Activated T-cell treated with anti-CD3 and anti-CD28 coated beads for 48 hours (primary cell): ENCODE measurements around the gene TRPC4AP.

ENCODE experiments used
- DNase-seq: peaks from one replicate; pipeline ENCODE4 v3.0.0-alpha.2; 2020; ENCODE audit warnings: low read depth

TRPC4AP gene

DNA sequence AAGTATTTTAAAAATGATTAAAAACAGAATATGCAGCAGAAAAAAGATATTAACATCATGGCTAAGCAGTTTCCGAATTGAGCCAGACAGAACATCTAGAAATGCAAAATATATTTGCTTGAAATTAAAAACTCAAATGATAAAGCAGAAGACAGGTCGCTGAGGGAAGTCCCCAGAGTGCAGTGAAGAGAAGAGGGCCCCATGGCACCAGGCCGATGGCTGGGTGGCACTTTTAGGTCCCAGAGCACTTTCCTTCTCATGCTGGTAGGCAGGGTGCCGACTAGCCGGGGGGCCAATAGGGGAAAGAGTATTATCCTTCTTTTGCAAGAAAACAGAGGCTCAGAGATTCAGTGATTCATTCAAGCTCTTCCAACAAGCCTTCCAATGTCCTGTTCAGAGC lies 78.1 kb downstream of the TRPC4AP start:
- DNase-seq: no peak

DNA sequence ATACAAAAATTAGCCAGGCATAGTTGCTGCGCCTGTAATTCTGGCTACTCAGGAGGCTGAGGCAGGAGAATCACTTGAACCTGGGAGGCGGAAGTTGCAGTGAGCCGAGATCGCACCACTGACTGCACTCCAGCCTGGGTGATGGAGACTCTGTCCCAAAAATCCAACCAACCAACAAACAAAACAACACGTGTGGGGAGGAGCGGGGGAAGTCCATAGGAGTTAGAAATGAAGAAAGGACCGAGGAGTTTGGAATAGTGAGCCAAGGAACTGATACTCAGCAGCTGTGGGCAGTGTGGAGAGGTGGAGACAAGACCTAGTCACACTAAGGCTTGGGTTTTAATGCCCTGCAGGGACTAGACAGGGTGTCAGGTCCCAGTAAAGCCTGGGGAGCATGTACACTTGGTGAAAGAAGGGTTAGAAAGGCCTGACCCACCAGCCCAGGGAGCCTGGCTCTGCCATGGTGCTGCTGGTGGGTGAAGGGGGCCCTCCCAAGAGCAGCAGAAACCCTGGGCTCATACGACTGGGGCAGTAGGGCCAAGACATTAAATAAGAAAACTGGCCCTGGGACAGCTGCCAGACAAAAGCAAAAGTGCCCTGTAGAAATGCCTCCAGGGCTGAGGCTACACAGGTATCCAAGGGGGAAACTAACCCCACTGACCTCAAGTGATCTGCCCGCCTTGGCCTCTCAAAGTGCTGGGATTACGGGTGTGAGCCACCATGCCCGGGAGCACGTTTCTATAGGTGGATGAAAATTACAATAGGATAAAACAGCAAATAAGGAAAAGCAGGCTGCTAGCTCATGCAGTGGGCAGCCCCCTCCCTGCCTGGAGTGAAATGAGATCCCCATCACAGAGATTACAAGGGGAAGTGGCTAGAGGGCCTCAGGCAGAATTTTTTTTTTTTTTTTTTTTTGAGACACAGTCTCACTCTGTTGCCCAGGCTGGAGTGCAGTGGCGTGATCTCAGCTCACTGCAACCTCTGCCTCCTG lies 78.9 kb downstream of the TRPC4AP start:
- no peak for DNase-seq

DNA sequence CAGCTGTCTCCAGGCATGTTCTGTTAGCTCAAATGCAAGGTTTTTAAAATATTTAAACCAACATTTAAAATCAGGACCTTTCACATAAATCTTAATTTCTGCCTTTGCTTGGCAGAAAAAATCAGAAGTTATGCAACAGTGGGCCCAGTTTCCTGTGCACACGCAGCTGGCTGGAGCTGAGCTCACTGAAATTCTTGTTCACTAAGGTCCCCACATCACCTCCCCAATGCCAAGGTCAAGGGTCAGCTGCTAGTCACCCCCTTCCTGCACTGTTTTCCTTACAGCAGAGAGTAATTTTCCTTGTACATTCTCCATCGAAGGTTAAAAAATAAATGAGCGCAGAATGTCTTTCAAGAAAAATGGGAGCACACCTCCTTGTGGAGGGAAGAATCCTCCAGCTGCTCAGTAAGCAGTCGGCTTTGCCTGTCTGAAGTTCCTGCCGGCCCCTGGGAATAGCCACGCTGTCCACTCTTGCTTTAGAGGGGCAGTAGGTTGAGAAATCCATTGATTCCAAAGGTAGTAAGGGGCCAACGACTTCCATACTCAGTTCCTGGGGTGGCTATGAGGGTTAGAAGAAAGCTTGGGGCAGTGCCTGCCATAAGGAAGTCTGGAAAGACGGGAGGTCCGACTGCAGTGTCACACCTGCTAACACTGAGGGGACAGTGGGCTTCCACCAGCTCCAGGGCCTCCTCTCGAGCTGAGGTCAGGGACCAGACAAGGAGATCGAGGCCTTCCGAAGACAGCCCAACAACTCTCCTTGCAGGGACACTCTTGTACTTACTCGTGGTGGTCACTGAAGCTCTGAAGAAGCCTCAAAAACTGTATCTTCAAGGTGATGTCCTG lies 80.2 kb downstream of the TRPC4AP start:
- DNase-seq: no peak

DNA sequence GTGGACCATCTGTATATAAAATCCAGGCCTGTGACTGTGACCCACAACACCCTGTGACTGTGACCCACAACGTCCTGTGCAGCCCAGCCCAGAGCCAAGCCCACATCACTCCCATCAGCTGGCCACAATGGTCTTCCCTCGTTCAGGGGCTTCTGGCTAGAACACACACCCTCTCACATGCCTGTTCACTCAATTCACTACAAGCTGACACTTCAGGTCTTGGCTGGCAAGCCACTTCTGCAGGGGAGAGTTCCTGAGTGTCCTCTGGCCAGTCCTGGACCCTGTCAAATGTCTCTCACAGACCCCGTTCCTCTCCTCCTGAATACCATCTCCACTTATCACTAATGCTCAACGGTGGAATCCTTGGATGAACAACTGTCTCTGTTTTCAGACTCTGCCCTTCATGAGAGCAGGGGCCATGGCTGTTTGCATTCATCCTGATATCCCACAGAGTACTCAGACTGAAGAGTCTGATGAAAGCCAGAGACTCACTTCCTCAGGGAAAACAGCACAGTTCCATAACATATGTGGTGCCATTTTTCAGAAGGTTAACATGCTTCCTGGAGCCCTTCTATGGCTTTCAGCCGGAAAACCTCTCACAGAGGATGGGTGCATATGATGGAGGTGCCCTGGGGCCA lies 80.9 kb downstream of the TRPC4AP start:
- DNase-seq: no peak

DNA sequence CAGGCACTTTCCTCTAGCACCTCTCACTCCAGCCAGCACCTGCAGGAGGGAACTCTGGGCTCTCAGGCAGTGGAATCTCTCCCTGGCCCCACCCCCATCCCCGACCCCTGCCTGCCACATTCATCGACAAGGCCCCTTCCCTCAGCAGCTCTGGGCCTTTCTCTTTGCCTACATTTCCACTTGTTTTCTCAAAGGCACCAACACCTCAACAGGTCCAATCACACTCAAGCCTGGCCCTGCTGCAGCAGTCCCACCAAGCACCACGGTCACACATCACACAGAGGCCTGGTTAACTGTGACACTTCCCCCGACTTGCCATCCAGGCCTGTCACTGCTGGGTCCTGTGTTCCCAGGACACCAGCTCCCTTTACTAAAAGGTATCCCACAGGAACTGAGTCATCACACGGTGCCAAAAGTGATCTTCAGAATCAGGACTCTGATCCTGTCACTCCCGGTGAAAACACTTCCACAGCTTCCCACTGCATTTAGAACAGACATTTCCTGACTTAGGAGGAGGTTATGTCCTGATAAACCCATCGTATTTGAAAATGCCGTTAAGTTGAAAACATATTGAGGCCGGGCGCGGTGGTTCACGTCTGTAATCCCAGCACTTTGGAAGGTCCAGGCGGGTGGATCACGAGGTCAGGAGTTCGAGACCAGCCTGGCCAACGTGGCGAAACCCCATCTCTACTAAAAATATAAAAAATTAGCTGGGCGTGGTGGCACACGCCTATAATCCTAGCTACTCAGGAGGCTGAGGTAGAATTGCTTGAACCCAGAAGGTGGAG lies 82.0 kb downstream of the TRPC4AP start:
- no peak for DNase-seq

DNA sequence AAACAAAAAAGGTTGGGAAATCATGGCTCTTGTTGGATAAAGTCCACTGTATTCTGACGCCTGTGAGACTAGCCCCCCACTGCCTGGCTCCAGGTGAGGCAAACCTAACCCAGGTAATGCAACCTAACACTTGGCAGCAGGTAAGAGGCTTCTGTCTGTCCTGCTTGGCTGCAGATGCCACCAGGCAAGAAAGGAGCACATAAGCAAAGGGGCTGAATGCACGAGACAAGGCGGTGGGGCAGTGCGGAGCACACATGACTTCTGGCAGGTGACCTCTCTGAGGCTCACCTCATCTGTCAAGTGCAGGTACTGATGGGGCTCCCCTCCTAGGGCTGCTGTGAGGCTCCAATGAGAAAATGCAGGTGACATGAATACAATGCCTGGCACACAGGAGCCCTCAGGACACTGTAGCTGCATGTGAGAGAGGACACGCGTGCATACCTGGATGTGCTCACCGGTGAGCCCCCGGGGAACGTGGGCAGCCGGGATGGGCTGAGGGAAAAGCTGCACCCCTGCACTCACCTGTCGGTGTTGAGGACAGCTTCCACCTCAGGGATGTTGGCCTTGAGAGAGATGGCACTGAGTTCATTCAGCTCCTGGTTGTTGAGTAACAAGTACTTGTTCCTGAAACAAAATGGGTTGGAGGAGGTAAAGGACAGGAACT lies 82.8 kb downstream of the TRPC4AP start:
- no peak for DNase-seq

DNA sequence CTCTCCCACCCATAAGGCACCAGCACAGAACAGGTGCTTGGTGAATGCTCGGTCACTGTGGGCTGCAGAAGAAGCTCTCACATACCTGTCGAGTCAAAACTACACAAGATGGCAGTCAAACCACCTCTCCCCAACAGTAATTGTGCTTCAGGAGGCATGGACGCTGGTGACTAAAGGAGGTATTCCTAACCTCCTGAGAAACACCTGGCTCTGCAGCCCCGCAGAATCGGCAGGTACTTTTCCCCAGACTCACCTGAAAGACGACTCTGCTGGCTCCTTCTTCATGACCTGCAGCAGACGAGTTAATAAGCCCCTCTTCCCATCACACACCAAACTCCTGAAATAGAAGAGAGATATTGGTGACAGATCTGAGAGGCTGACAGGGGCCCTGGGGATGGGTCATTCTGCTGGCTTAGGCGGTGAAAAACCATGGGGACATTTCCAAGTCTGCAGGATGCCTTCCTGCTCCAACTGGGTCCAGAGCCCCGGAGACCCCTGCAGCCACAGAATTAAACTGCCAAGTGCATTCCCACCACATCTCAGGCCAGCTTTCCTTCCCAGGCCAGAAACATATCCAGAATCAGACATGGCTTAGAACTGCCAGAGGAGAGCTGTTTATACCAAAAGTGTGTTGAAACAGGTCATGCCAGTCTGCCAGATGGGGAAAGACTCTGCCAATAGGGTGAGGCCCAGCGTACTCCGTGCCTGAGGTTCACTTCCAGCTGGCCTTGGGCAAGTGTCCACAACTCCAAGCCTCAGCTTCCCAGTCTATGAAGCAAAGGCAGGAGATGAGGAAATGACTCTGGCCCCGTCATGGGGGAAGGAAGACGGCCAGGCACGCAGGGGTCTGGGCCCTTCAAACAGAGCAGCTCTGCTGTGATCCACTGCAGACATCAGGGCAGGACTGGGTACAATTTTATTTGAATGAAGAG lies 83.9 kb downstream of the TRPC4AP start:
- DNase-seq: no peak

DNA sequence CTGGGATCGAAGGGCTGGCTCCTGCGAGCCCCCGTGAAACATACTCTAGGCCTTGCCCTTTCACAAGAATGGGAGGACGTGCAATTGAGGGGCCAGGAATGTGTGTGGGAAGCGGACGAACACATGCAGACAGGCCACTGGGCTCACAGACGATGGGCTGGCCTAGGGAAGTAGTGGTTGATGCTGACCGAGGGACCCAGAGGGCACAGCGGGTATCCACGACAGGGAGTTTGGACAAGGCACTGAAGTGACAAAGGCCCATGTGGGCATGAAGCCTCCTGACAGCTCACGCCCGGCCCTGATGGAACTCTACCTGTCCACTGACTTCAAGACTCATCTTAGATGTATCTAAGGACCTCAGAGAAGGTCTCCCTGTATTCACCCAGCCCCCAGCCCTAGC lies 84.7 kb downstream of the TRPC4AP start:
- no peak for DNase-seq

DNA sequence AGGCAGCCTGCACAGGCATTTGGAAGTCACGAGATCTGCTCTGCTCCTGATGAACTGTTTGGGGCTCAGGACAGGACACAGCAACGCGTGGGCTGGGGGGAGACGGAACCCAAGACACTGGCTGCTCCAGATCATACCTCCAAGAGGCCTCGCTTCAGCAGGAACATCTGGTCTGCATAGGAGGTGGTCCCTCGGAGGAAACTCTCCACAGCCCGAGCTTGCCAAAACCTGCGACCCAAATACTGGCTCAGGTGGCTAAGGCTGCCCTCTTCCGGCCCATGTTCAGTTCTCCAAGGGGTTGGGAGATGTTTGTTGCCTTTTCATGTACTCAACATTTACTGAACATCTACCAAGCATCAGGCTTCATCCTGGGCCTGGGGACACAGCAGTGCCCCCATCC lies 85.2 kb downstream of the TRPC4AP start:
- DNase-seq: no peak

DNA sequence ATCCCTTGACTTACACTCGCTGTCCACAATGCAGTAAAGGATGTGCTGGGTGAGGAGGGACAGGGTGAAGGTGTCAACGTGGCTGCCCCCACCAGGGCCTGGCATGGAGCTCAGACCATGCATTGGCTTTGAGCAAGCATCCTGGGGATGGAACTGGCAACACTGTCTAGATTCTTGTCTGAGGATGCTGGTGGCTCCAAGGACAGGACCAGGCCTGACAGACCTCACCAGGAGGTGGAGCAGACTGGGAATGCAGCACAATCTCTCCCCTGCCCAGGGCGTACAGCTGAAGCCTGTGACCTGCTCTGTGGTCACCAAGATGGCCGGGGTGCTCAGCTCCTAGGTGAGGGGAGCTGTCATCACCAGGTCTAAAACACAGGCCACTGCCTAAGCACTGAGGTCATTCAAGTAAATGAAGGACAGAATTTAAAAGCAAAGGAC lies 86.1 kb downstream of the TRPC4AP start:
- DNase-seq: no peak

DNA sequence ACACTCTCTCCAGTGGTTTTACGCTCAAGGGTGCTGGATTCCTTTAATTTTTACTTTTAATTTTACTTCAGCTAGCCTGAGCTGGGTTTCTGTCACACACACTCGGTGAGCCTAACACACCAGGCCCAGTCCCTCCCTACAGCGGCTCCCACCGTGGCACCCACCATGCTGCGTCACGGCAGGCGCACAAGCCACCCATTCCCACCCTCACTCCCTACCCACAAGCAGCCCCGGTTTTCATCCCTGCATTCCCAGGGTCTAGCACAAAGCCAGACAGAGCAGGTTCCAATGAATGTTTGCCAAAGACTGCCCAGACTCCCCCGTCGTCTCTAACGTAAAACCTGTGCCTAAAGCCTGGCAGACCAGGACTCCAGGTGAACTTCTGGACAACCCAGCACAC lies 86.6 kb downstream of the TRPC4AP start:
- DNase-seq: no peak

DNA sequence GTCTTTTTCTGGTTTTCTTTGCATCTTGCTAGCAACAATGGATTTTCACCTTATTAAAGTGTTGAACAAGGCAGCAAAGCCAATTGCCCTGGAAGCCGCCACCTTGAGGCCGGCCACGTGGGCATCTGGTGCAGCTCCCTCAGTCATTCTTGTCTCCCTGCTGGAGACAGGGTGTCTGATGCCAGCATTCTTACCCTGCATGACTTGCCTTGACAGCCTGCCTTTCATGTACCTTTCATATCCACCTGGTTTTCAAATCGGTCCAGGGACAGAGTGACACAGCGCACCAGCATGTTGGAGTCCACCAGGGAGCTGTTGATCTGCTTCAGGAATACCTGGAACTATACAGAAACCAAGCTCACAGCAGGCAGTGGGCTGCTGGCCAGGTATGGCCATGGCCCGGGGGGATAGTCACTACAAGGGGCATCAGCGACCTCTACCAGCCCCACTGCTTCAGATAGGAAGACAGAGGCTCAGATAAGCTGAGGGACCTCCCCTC lies 87.1 kb downstream of the TRPC4AP start:
- no peak for DNase-seq

DNA sequence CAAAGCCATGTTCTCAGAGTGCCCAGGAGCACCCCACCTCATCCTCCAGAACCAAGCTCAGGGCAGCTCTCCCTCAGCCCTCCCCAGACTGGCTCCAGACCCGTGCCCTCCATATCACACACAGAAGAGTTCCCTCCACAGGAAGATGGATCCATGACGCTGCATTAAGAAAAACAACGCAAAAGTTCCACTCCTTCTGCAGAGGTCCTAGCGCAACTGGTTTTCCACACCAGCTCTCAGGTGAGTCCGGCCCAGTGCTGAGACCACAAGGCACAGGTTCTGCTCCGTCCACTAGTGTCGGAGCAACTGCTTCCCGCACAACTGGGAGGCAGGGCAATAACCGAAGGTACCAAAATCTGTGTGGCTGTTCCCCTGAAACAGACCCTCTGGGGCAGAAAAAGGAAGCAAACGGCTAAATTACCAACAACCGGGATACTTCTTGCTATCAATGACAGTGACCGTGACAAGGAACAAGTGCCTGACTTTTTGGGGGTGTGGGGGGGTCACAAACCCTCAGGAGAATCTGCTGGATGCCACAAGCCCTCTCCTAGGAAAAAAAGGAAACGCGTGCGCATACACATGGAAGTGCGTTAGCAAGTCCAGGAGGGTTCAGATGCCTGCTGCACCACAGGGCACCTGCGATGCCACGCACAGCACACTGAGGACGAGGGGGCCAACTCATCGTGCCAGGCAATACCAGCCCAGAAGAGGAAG lies 87.7 kb downstream of the TRPC4AP start:
- no peak for DNase-seq

DNA sequence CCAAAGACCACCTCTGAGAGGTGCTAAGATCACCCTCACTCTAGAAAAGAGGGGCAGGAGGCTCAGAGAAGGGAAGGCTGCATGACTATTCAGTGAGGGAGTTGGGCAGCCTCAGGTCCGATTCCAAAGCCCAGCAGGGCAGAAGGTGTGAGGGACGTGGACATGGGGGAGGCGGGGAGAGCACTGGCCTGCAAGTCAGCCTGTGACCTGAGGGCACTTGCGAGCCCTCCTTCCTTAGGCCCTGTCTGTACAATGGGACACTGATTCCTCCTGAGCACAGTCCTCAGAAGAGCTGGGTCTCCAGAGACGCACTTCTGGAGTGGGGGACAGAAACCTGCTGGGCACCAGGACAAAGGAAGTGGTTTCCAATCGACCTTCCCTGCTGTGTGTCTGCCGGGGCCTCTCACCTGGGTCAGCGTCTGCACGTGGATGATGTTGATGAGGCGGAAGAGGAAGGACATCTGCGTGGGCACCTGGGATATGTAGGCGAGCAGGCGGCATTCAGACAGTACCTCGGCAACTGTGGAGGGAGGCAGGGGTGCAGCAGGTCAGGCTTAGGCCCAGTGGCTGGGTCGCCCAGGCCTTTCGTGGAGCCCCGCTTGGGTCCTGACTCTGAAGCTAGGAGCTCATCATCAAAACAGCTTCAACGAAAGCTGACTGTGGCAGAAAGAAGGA lies 88.4 kb downstream of the TRPC4AP start:
- no peak for DNase-seq

DNA sequence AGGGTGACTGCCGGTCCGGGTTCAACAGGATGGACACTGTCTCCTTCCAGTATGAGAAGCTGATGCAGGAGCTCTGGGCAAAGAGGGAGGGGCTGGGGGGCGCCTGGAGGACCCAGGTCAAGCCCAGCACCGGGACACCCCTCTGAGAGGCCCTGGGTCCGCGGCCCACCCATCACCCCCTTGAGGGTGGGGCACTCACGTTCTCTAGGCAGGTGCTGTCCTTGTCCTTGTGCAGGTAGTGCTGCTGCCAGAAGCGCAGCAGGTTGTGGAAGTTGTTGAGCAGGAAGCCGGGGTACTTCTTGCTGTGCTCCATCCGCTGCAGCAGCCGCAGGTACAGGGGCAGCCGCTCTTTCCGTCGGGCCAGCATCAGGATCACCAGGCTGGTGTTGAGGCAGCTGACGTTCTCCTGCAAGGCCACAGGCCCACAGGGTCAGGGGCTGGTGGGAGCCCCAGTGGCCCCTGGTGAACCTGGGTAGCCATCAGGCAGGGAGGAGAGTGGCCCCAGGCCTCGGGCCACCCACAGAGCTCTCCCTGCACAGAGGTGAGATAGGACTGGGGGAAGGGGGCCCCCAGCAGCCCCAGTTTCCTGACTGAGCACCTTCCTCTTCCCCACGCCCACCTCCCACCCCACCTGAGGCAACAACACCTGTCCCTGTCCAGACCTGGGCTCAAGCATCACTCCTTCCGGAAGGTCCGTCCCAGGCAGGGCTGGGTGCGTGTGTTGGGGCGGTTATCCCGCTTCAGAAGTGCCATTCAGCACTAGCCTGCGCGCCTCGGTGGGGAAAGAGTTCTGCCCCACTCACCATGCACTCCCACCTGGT lies 89.2 kb downstream of the TRPC4AP start:
- DNase-seq: no peak

DNA sequence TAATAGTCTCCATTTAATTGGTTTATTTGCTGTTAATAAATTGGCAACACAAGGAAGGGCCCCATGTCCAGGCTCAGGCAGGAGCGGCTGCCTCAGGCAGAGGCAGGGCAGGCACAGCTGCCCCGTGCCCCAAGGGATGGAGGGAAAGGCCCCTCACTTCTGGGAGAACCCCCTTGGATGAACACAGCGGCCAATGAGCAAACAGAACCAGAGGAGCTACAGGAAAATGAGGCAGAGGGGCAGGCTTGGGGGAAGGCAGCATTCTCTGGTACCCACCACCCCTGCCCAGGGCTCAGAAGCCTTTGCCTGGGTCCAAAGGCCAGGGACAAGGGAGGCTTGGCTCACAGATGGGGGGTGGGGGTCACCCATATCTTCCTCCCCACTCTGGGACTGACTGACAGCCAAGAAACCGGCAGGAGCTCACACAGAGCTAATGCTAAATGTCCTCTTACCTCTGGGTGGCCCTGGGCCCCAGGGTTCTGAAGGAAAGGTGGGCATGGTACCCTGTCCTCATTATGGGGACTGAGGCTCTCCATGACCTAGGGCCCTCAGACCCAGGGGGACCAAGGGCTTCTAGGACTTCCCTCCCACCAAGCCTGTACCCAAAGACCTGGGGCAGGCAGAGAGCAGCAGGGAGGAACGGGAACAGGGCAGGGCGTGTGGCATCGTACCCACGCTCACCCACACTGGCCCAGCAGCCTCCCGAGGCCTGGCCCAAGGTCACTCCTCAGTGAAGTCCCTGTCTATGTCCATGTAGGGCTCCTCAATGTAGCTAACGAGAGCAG lies 90.0 kb downstream of the TRPC4AP start:
- no peak for DNase-seq
